ENCODE data around the gene SETBP1.

Gene SETBP1

GRCh38 chr18:44679914-44680272 is 795 bp upstream of the SETBP1 start:
- DNase-seq, result peak; percentile 11 to 14

DNA sequence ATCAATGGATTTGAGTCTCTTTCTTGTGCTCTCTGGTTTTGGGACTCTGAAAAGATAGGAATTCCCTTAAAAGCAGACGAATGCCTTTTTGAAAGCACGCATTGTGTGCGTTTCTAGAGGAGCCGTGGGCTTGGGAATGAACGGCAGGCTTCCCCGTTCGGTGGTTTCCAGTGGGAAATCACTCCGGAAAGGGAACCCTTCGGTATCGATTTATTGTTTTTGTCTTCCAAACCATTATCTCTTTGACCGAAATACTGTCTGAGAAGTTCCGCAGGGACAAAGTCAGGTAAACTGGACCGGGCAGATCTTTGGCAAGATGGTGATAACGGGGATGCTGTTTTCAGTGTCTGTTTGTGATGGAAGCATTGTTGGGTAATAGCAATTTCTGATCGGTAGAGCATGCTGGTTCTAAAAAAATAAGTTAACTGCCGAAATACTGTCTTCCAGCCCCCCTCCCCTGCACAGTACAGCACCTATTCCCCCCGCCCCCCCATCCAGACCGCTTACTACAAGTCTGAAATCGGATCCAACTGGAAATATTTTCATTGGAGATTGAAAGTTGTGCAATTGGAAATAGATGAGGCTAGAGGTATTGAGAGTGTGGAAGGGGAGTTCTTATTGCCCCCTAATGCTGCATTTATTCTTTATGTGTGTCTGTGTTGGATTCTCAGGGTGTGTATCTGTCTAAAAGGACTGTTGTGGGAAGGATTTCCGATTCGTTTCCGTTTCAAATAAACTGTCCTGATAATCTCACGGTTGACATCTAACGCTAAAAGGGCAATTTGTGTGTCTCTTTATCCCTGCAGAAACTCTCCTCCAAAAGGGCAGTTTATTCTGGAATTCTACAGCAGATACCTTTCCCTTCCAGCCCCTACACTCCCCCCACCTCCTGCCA is 635 bp downstream of the SETBP1 start:
- no peak for DNase-seq

DNA sequence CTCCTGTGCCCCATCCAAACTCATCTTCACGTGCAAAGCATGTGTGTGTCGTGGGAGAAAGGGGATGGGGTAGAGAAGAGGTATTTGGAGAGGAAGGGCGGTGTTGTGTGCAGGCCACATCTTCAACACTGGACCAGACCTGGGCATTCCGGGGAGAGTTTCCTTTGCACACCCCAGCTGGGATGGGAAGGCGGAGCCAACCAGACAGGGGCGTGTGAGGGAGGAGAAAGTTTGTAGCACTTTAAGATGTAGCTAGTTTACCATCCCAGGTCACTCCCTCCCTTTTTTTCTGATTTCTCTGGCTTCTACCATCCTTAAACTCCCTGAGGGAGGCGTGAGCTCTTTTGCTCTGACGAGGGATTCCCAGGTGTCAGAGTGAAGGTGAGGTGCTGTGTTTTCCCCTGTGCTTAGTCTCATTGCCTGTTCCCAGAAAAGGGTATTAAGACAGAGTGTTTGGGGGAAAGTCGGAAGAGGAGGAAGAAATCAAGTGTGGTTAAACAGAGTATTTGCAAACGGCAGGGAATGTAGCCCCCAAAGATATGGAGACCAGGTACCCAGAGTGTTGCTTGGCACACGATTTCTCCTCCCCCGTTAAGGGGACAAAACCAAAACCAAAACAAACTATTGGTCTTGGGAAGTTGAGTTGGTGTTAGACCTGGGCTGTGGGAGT is 1.6 kb downstream of the SETBP1 start:
- no peak for DNase-seq

- DNase-seq, result no peak
Measured at GRCh38 chr18:44682871-44683221, 2.2 kb downstream of the SETBP1 start.

GRCh38 chr18:44683556-44683955 is 2.9 kb downstream of the SETBP1 start:
- no peak for DNase-seq

- DNase-seq, result no peak
Measured at GRCh38 chr18:44685296-44685695, 4.6 kb downstream of the SETBP1 start.

- no peak for DNase-seq
Measured at GRCh38 chr18:44686156-44686555, 5.5 kb downstream of the SETBP1 start.

DNA sequence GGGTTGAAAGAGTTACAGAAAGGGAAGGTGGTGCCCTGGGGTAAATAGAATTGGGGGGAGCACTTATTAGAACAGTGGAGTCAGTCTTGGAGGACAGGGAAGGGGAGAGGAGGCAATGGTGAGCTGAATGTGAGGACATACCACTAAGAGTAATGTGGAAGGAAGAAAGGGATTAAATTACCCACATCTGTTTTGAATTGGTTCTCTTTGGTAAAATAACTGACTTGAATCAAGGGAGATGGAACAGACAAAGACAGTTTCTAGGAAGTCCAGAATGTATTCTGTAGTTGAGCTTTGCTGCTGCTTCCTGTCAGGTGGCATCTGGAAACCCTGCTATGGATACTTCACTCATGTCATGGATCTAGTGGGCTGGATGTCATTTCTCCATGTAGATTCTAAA is 6.7 kb downstream of the SETBP1 start:
- DNase-seq, result no peak

GRCh38 chr18:44689736-44690135 is 9.0 kb downstream of the SETBP1 start:
- no peak for DNase-seq

DNA sequence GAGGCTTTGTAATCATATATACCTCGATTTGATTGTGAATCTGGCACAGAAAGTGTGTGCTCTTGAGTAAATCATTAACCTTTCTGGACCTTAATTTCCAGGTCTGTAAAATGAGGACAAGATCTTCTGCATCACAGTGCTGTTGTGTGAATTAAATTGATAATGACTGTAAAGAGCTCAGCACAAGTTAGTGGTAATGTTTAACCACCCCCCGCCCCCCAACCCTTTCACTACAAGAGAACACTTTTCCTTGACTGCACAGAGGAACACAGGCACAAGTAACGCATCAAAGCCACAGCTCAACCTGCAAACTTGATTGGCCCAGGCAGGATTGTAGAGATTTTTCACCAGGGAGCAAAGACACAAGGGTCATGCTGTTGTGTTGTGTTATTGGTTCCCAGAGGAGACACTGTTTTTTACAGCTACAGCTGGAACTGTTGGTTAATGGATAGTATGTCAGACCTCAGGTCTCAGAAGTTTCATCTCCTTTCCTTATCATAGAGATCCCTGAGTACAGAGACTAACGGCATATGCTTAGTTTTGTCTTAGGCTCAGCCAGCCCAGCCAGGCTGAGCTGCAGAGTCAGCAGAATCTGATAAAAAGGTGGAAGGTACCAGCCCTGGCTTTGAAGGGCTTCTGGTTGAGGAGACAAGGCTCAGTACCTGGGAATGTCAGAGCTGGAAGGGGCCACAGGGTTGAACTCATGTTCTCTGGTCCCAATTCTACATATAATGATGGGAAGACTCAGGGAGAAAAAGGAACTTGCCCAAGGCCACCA is 10.6 kb downstream of the SETBP1 start:
- DNase-seq, result no peak

DNA sequence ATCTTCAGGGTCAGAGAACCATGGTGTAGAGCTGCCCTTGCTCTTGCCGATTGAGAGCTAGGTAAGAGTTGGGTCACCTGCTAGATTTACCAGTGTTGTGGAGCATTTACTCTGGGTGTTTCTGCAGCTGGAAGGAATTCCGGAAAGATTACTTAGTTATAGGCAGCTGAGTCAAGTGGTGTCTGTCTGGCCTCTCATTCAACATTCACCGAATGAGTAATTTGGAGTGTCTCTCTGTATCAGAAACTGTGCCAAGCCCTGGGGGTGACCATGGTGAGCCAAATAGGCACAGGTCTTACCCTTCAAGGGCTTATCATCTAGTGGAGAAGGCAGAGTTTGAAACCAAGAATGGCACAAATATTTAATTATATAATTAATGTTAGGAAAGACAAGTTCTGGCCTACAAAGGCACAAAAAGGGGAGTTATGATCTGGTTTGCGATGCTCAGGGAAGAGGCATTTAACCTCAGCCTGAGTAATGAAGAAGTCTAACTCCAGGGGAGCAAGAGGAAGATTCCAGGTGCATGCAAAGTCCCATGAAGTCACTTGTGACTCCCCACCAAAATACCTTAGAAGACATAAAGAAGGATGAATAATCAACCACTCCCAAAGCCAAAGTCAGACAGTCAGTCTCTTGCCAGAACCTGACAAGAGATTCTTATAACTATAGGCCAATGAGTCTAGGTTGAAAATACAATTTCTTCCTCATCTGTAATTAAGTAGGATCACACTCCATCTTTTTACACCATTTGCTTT is 12.5 kb downstream of the SETBP1 start:
- no peak for DNase-seq

DNA sequence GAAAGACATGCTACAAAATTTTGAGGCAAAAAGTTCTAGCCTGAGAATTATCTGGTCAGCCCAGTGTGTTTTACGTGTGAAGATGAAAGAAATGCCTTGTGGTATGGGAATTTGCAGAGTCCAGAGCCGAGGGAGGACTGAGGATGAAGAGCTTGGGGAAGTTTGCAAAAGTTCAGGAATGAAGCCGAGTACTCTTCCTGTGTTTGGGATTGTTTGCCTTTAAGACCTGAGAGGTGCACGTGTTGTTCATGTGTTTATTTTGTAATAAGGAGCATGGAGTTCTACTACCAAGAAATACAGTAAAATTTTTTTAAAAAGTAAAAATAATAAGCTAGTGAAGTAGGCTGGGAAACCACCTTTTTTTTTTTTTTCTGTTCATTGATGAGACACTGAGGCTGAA is 14.8 kb downstream of the SETBP1 start:
- DNase-seq, result no peak

- DNase-seq, result no peak
Measured at GRCh38 chr18:44696892-44697291, 16.2 kb downstream of the SETBP1 start.

- DNase-seq, result no peak
Measured at GRCh38 chr18:44697315-44697714, 16.6 kb downstream of the SETBP1 start.

GRCh38 chr18:44698518-44698917 is 17.8 kb downstream of the SETBP1 start:
- no peak for DNase-seq

DNA sequence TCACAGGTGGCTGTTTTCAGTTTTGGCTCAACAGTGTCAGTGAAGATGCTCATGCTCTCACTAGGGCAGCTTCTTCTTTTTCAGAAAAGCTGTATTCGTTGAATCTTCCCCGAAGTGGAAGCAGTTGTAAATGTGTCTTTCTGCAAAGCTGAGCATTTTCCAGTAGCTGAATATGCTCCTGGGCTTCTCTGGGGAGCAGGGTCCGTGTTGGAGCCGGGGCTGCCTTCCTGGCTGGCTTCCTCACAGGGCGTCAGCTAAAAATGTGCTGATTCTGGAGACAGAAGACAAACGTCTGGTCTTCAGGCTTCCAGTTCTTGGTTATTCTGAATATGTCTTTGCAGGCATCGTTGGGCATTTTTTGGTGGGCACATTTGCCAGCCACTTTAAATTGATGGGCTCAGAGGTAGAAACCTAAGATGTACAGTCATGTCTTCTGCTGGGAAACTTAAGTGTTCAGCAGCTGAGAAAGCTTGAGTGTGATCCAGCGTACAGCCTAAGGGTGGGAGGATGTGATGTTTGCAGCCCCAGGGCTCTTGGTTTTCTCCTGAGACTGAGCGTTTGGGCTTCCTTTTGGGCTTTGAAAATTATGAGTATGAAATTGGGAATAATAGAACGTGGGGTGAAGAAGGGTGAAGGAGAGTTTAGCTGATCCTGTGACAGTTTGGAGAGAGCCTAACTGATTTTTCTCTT is 19.0 kb downstream of the SETBP1 start:
- no peak for DNase-seq

GRCh38 chr18:44700652-44701051 is 20.0 kb downstream of the SETBP1 start:
- DNase-seq, result no peak

DNA sequence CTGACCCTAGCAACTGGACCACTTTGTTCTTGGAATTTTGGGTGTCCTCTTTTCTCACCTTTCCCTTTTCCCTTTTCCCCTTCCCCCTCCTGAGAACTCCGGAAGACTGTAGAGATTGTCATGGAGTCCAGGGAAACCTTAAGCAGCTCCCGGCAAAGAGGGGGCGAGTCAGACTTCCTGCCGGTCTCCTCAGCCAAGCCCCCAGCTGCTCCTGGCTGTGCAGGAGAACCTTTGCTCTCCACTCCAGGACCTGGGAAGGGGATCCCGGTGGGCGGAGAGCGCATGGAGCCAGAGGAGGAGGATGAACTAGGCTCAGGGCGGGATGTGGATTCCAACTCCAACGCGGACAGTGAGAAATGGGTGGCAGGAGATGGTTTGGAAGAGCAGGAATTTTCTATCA is 20.5 kb downstream of the SETBP1 start:
- DNase-seq, result no peak

- DNase-seq, result no peak
Measured at GRCh38 chr18:44702594-44702993, 21.9 kb downstream of the SETBP1 start.

DNA sequence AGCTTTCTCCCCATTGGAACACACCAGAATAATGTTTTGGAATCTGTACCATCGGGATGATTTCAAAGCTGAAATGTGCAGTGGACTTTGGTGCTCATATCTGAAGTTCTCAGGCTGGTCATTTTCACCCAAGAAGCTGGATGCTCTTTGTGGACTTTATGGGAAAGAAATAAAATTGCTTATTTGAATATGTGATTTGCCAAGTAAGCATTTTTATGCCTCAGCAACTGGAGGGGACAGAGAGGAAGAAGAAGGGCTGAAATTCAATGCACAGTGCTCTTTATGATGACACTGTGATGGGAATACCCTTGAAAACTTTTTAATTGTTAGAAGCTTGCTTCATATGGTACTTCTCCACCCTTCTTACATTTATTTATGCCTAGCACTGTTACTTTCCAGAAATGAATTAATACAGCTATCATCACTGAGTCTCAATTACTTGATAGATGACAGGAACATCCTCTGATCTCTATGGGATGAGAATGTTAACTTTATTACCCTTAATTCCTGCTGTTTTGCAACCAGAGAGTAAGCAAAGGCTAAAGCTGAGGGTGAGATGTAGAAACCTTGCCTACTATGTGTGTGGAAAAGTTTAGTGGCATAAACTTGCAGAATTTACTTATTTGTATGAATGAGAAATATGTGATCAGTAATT is 23.6 kb downstream of the SETBP1 start:
- DNase-seq, result no peak

GRCh38 chr18:44705075-44705675 is 24.5 kb downstream of the SETBP1 start:
- no peak for DNase-seq
